Renal pelvis (tissue), 4 donors: Measurements from ENCODE around the gene MAST4. TPM values are rescaled to one million over a fixed set of nuclear protein-coding genes. Genes with fewer than 3 reads are reported as not detected.

Experiments
- DNase-seq: peaks from one replicate; pipeline ENCODE4 v3.0.0-alpha.2; 2013
- polyA plus RNA-seq, 3 donors: library from polyadenylated mRNA; unstranded; fragments of 120-200 nt; gene quantifications; one replicate each; pipeline ENCODE4 v1.2.1, GENCODE V29; 2013; ENCODE audit not compliant: insufficient read length in 3 of 3

The MAST4 gene
- polyA plus RNA-seq, 3 donors = 14.8 to 20.3 (median 19.0) TPM

- no peak for DNase-seq
These were observed 417.5 kb downstream of the MAST4 start for GRCh38 chr5:67013719-67014118.

GRCh38 chr5:67014191-67014590 lies 418.0 kb downstream of the MAST4 start:
- DNase-seq = no peak

- DNase-seq = no peak
These were observed 418.8 kb downstream of the MAST4 start for GRCh38 chr5:67014957-67015400.

GRCh38 chr5:67015541-67016191 lies 419.5 kb downstream of the MAST4 start:
- DNase-seq = no peak

GRCh38 chr5:67019065-67019845 lies 423.1 kb downstream of the MAST4 start:
- no peak for DNase-seq

GRCh38 chr5:67020096-67020615 lies 424.0 kb downstream of the MAST4 start:
- no peak for DNase-seq

GRCh38 chr5:67021031-67021430 lies 424.8 kb downstream of the MAST4 start:
- no peak for DNase-seq

GRCh38 chr5:67021521-67021920 lies 425.3 kb downstream of the MAST4 start:
- no peak for DNase-seq

GRCh38 chr5:67021962-67022361 lies 425.8 kb downstream of the MAST4 start:
- DNase-seq = no peak

- no peak for DNase-seq
These were observed 429.3 kb downstream of the MAST4 start for GRCh38 chr5:67025457-67025856.

GRCh38 chr5:67026278-67026677 lies 430.1 kb downstream of the MAST4 start:
- no peak for DNase-seq

GRCh38 chr5:67027171-67027570 lies 431.0 kb downstream of the MAST4 start:
- no peak for DNase-seq

- DNase-seq = no peak
These were observed 432.2 kb downstream of the MAST4 start for GRCh38 chr5:67028371-67028770.

- DNase-seq = peak; percentile 62
These were observed 432.7 kb downstream of the MAST4 start for GRCh38 chr5:67028941-67029340.

- no peak for DNase-seq
These were observed 433.3 kb downstream of the MAST4 start for GRCh38 chr5:67029481-67029880.

- no peak for DNase-seq
These were observed 434.3 kb downstream of the MAST4 start for GRCh38 chr5:67030289-67031056.

GRCh38 chr5:67031057-67031443 lies 434.9 kb downstream of the MAST4 start:
- DNase-seq = no peak

- DNase-seq = no peak
These were observed 435.5 kb downstream of the MAST4 start for GRCh38 chr5:67031692-67032091.

GRCh38 chr5:67032921-67033664 lies 436.9 kb downstream of the MAST4 start:
- no peak for DNase-seq

GRCh38 chr5:67033880-67034651 lies 437.9 kb downstream of the MAST4 start:
- DNase-seq = no peak
